K562 (cell line): Measurements from ENCODE around the gene ITPA. TPM values are rescaled to one million over a fixed set of nuclear protein-coding genes. Genes with fewer than 3 reads are reported as not detected.
A peak's percentile ranks its signal among the peaks of the same experiment; 100 is the strongest.

Source experiments
- ATAC-seq: fragments of 200-7000 bp; cut with Tn5 transposase; 3 replicates; pipeline ENCODE4 v1.9.1; 2020; ENCODE audit warnings: moderate library complexity
- BruUV-seq: library from RNA; stranded (reverse); fragments of 400-500 nt; replicated peaks from 2 replicates; lab custom pipeline; 2021; lab: Mats Ljungman, UMichigan
- CTCF ChIA-PET: fragments of 300-600 bp; formaldehyde crosslinking; extraction: SDS; loops from one replicate; lab custom pipeline; 2021; ENCODE audit warnings: low intra/inter-chr PET ratio; lab: Yijun Ruan, JAX
- POLR2A ChIA-PET: fragments of 300-600, 350-650 bp; sonication (Branson Sonifier 250); formaldehyde crosslinking; extraction: SDS; loops from one replicate; lab custom pipeline; 2021; ENCODE audit warnings: antibody characterized with exemption, inconsistent platforms; lab: Yijun Ruan, JAX
- DNase-seq, 4 experiments: peaks; one replicate each; pipeline versions ENCODE4 v3.0.0 to v3.0.0-alpha.2; 2011 to 2018; ENCODE audit warnings: low spot score in 3 of 4, mixed read lengths in 3 of 4; ENCODE audit errors: extremely low read depth in 1 of 4
- FAIRE-seq: peaks from 2 replicates; lab custom pipeline; 2011; peaks lifted over from hg19 to GRCh38; lab: Jason Lieb, UNC
- H2AFZ ChIP-seq: 2 replicates; pipeline ENCODE4 v1.6.0; 2011; ENCODE audit warnings: low read depth, low read length, control low read depth, inconsistent platforms
- H3K27ac ChIP-seq: fragments of 200-600 bp; 3 replicates; pipeline ENCODE4 v1.8.0; 2011; ENCODE audit warnings: low read depth, mild to moderate bottlenecking, control low read depth, inconsistent platforms, low read length, moderate library complexity, mixed read lengths; ENCODE audit errors: extremely low read depth
- H3K27me3 ChIP-seq, 2 experiments: fragments of 300-600 bp in 1 of 2; 2 replicates in 1 of 2; 3 replicates in 1 of 2; pipeline versions ENCODE4 v1.6.0 to v1.8.0; 2011; ENCODE audit warnings: inconsistent platforms in 2 of 2, low read length in 2 of 2, mild to moderate bottlenecking in 1 of 2, mixed read lengths in 1 of 2, moderate library complexity in 1 of 2; ENCODE audit not compliant: control insufficient read depth in 2 of 2, insufficient read depth in 2 of 2
- H3K36me3 ChIP-seq: fragments of 300-600 bp; 3 replicates; pipeline ENCODE4 v1.8.0; 2011; ENCODE audit warnings: mild to moderate bottlenecking, low read length, inconsistent platforms; ENCODE audit not compliant: control insufficient read depth, insufficient read depth
- H3K4me1 ChIP-seq, 2 experiments: fragments of 200-600 bp in 1 of 2; replicated peaks in 1 of 2; 2 replicates in 1 of 2; 3 replicates in 1 of 2; pipeline versions ENCODE4 v1.5.1 to v1.8.0; 2011; ENCODE audit warnings: inconsistent platforms in 2 of 2, low read length in 2 of 2, mild to moderate bottlenecking in 1 of 2, mixed read lengths in 1 of 2, moderate library complexity in 1 of 2; ENCODE audit not compliant: control insufficient read depth in 2 of 2, insufficient read depth in 2 of 2
- H3K4me2 ChIP-seq: 2 replicates; pipeline ENCODE4 v1.6.1; 2011; ENCODE audit warnings: low read length, control low read depth, inconsistent platforms, mixed read lengths; ENCODE audit not compliant: insufficient read depth
- H3K4me3 ChIP-seq: fragments of 200-600 bp; sonication (generic), shearing (Covaris generic); 2 replicates; pipeline ENCODE4 v1.5.1; 2016; ENCODE audit warnings: control low read depth, inconsistent platforms
- H3K79me2 ChIP-seq: fragments of 200-600 bp; 3 replicates; pipeline ENCODE4 v1.8.0; 2011; ENCODE audit warnings: low read length, inconsistent platforms; ENCODE audit not compliant: control insufficient read depth, insufficient read depth
- H3K9ac ChIP-seq, 2 experiments: 2 replicates each; pipeline versions ENCODE4 v1.6.0 to v1.6.1; 2011; ENCODE audit warnings: low read depth in 2 of 2, low read length in 2 of 2, control low read depth in 1 of 2, inconsistent platforms in 1 of 2, mild to moderate bottlenecking in 1 of 2, mixed read lengths in 1 of 2; ENCODE audit not compliant: insufficient read depth in 1 of 2
- H3K9me1 ChIP-seq: one replicate; pipeline ENCODE4 v1.6.0; 2011; ENCODE audit warnings: inconsistent platforms, mild to moderate bottlenecking, low read length, moderate library complexity; ENCODE audit not compliant: control insufficient read depth, insufficient read depth
- H3K9me3 ChIP-seq: replicated peaks from 2 replicates; pipeline ENCODE4 v1.5.1; 2011; ENCODE audit warnings: low read depth, low read length, inconsistent platforms; ENCODE audit not compliant: control insufficient read depth, insufficient read depth
- H4K20me1 ChIP-seq: replicated peaks from 2 replicates; pipeline ENCODE4 v1.6.1; 2011; ENCODE audit warnings: low read length, inconsistent platforms, mixed read lengths; ENCODE audit not compliant: control insufficient read depth, insufficient read depth
- CEBPB ChIP-seq: fragments of 450-650 bp; IDR thresholded peaks from 2 replicates; pipeline ENCODE4 v1.6.1; 2016; ENCODE audit warnings: missing genetic modification characterization, missing compliant biosample characterization
- CEBPG ChIP-seq, 3 experiments: fragments of 200-800 bp in 1 of 3; sonication (Bioruptor generic) in 1 of 3; sonication (generic) in 1 of 3; formaldehyde crosslinking in 1 of 3; IDR thresholded peaks in 2 of 3; conservative IDR thresholded peaks in 1 of 3; 2 replicates each; pipeline versions ENCODE4 v1.6.1 to v1.8.0; 2016 to 2022; ENCODE audit warnings: missing compliant biosample characterization in 2 of 3, missing genetic modification characterization in 2 of 3, mild to moderate bottlenecking in 1 of 3, missing genetic modification reagents in 1 of 3
- HMBOX1 ChIP-seq: sonication (generic); IDR thresholded peaks from 2 replicates; pipeline ENCODE4 v1.6.1; 2016
- POLR2A ChIP-seq: fragments of 450-650 bp; conservative IDR thresholded peaks from 2 replicates; pipeline ENCODE4 v1.6.1; 2016
- ZNF121 ChIP-seq: sonication (generic); formaldehyde crosslinking; conservative IDR thresholded peaks from 2 replicates; pipeline ENCODE4 v1.8.0; 2022; ENCODE audit warnings: missing genetic modification reagents
- ZNF175 ChIP-seq: fragments of 200-800 bp; sonication (Bioruptor generic); IDR thresholded peaks from 2 replicates; pipeline ENCODE4 v1.6.1; 2016; ENCODE audit warnings: low read depth, mild to moderate bottlenecking, missing genetic modification characterization, missing compliant biosample characterization
- ZNF830 ChIP-seq: fragments of 250-450 bp; sonication (Bioruptor Pico); IDR thresholded peaks from 2 replicates; pipeline ENCODE4 v1.5.0; 2021; ENCODE audit warnings: mild to moderate bottlenecking
- WGBS: fragments of 100-300 bp; shearing (Covaris generic); methylation state at CpG from one replicate; pipeline ENCODE4 v1.1.6; 2016; ENCODE audit warnings: low coverage, mixed read lengths; ENCODE audit not compliant: insufficient coverage; ENCODE audit errors: missing lambda C conversion rate; 5-methylcytosine and 5-hydroxymethylcytosine counted together
- in situ Hi-C: fragments of 300-500 bp; cut with MboI; formaldehyde crosslinking; loops from 4 replicates; pipeline ENCODE4 v1.15.0; 2018; ENCODE audit warnings: inconsistent platforms, mixed read lengths
- intact Hi-C: fragments of 100-400 bp; cut with micrococcal nuclease; formaldehyde crosslinking; loops from 2 replicates; pipeline ENCODE4 v1.14.2; 2022
- polyA plus RNA-seq, 8 experiments: library from polyadenylated mRNA; depleted of rRNA in 4 of 8; stranded (reverse) in 5 of 8; unstranded in 3 of 8; fragments of >200 nt; fragmentation: Nextera tagmentation in 2 of 8; fragmentation: Illumina TruSeq in 1 of 8; extraction: Ambion mirVana in 2 of 8; extraction: Trizol in 1 of 8; gene quantifications; 2 replicates each; pipeline versions ENCODE4 v1.2.1 to v1.2.3, GENCODE V29; 2011 to 2014; ENCODE audit warnings: inconsistent platforms in 1 of 8, missing spikeins in 1 of 8
- total RNA-seq, 7 experiments: library from RNA; depleted of rRNA in 6 of 7; stranded (reverse); fragments of >200 nt in 6 of 7; fragmentation: Illumina TruSeq in 2 of 7; extraction: Trizol in 2 of 7; gene quantifications; 2 replicates each; pipeline versions ENCODE4 v1.2.1 to v1.2.3, GENCODE V29; 2011 to 2021; ENCODE audit warnings: low replicate concordance in 1 of 7

Gene ITPA
- total and polyA plus RNA-seq, 9 of the 15 experiments (the other 6 are each of a cell fraction or from before 2014, with no cell fraction given): 5.0 to 79.7 (median 36.7) TPM

GRCh38 chr20:3224681-3225421 is 15.6 kb downstream of the ITPA start:
- in situ Hi-C loops (no loop called here), intact Hi-C loops (no loop called here)
- H3K27ac ChIP-seq: no peak overlapping the region
- peaks cover 37% of the 10 kb centered on the region; the same call in 2 of the 3 replicates for H3K36me3 ChIP-seq
- BruUV-seq: no TSS peak
- ATAC-seq (peak; percentile 67; the same call in 2 of the 3 replicates), DNase-seq (no peak), FAIRE-seq (no peak)
- no peak overlapping the region for H3K4me3 ChIP-seq
- no peaks in the 10 kb centered on the region for H3K9me3 ChIP-seq
- H3K9me1 ChIP-seq: no peaks in the 10 kb centered on the region
- POLR2A ChIA-PET: interaction anchor here (1.1 kb wide), 1 partner anchor 452 kb away, joined by 3 read pairs; no protein-coding TSS in a partner anchor
- TF ChIP-seq ZNF830 (CRISPR knock-in tag): no peak
- TF ChIP-seq CEBPG (CRISPR knock-in tag; IDR thresholded peaks at IDR 0.05): 0 out of 2 replicates have a peak, but pooled peaks have one; percentile 14
- TF ChIP-seq CEBPG (tag; conservative IDR thresholded peaks at IDR 0.05 in 1 of 2, IDR thresholded peaks at IDR 0.05 in 1 of 2): no peak
- TF ChIP-seq CEBPB (tag): peak; percentile 47; the same call in 1 of the 2 replicates
- TF ChIP-seq HMBOX1: 0 out of 2 replicates have a peak, but pooled peaks have one; percentile 24
- no peak for TF ChIP-seq ZNF175 (CRISPR knock-in tag)
- 0 out of 2 replicates have a peak, but pooled peaks have one; percentile 18 for TF ChIP-seq POLR2A
- peak; percentile 70 for TF ChIP-seq ZNF121 (CRISPR knock-in tag)
- TF ChIP-seq, all 486 proteins: peak for 5
- no peak overlapping the region for H2AFZ ChIP-seq
- CTCF ChIA-PET: no interaction called here
- peaks cover 0 to 29% of the 10 kb centered on the region in 2 experiments; a peak in 2 of 5 replicates for H3K4me1 ChIP-seq
- WGBS: 72% methylated on average over 6 of the region's 8 CpGs
- H3K79me2 ChIP-seq: no peaks in the 10 kb centered on the region
- peak overlapping the region in 1 of 2 experiments; percentile 7; a peak in 1 of 4 replicates for H3K9ac ChIP-seq
- H3K27me3 ChIP-seq: no peaks in the 10 kb centered on the region
- H4K20me1 ChIP-seq: no peaks in the 10 kb centered on the region
- no peak overlapping the region for H3K4me2 ChIP-seq
